MG63 (cell line): ENCODE measurements around the gene AK4. TPM values are rescaled to one million over a fixed set of nuclear protein-coding genes. Genes with fewer than 3 reads are reported as not detected.
A peak's percentile ranks its signal among the peaks of the same experiment; 100 is the strongest.

Experiments used
- DNase-seq: peaks from one replicate; pipeline ENCODE4 v3.0.0-alpha.2; 2020
- H3K27me3 ChIP-seq: fragments of 250-450 bp; sonication (Bioruptor Pico); 2 replicates; pipeline ENCODE4 v1.5.1; 2020; ENCODE audit warnings: mild to moderate bottlenecking, moderate library complexity
- H3K36me3 ChIP-seq: fragments of 250-450 bp; sonication (Bioruptor Pico); 2 replicates; pipeline ENCODE4 v1.5.1; 2020; ENCODE audit warnings: mild to moderate bottlenecking, moderate library complexity
- H3K4me3 ChIP-seq: fragments of 250-450 bp; sonication (Bioruptor Pico); 2 replicates; pipeline ENCODE4 v1.5.1; 2020; ENCODE audit warnings: mild to moderate bottlenecking, moderate library complexity
- H3K9me3 ChIP-seq: fragments of 250-450 bp; sonication (Bioruptor Pico); 2 replicates; pipeline ENCODE4 v1.5.1; 2020; ENCODE audit warnings: mild to moderate bottlenecking, moderate library complexity
- total RNA-seq: library from RNA; depleted of rRNA; stranded (reverse); fragments of >200 nt; shearing (Covaris generic); gene quantifications from 2 replicates; pipeline ENCODE4 v1.2.3, GENCODE V29; 2014; ENCODE audit warnings: low replicate concordance

Gene AK4
- total RNA-seq, 1 experiment from 2014 or later: 1.5 TPM

- Histone ChIP-seq H3K9me3 (no peaks in the 10 kb centered on the region), H3K27me3 (0 out of 2 replicates have a peak, but pooled peaks cover 2% of the 10 kb centered on the region), H3K36me3 (no peaks in the 10 kb centered on the region), H3K4me3 (no peak overlapping the region)
- no peak for DNase-seq
Measured at GRCh38 chr1:65245295-65245694, 97.3 kb downstream of the AK4 start.

- no peak overlapping the region for H3K4me3 ChIP-seq
- H3K36me3 ChIP-seq: no peaks in the 10 kb centered on the region
- no peaks in the 10 kb centered on the region for H3K27me3 ChIP-seq
- H3K9me3 ChIP-seq: no peaks in the 10 kb centered on the region
- peak; percentile 2 for DNase-seq
Measured at GRCh38 chr1:65247419-65248359, 99.7 kb downstream of the AK4 start.

GRCh38 chr1:65250826-65251225 is 102.8 kb downstream of the AK4 start:
- DNase-seq: no peak
- no peak overlapping the region for H3K4me3 ChIP-seq
- H3K9me3 ChIP-seq: no peaks in the 10 kb centered on the region
- H3K27me3 ChIP-seq: no peaks in the 10 kb centered on the region; the same call in 1 of the 2 replicates
- H3K36me3 ChIP-seq: no peaks in the 10 kb centered on the region

GRCh38 chr1:65253800-65254319 is 105.9 kb downstream of the AK4 start:
- H3K9me3 ChIP-seq: no peaks in the 10 kb centered on the region
- H3K4me3 ChIP-seq: peak overlapping the region; percentile 49
- no peaks in the 10 kb centered on the region; the same call in 1 of the 2 replicates for H3K27me3 ChIP-seq
- DNase-seq: no peak
- H3K36me3 ChIP-seq: no peaks in the 10 kb centered on the region

GRCh38 chr1:65254320-65255034 is 106.5 kb downstream of the AK4 start:
- H3K36me3 ChIP-seq: no peaks in the 10 kb centered on the region
- H3K4me3 ChIP-seq: peak overlapping the region; percentile 53
- DNase-seq: peak; percentile 76
- H3K27me3 ChIP-seq: no peaks in the 10 kb centered on the region; the same call in 1 of the 2 replicates
- H3K9me3 ChIP-seq: no peaks in the 10 kb centered on the region

- H3K27me3 ChIP-seq: no peaks in the 10 kb centered on the region; the same call in 1 of the 2 replicates
- no peaks in the 10 kb centered on the region for H3K36me3 ChIP-seq
- no peaks in the 10 kb centered on the region for H3K9me3 ChIP-seq
- H3K4me3 ChIP-seq: peak overlapping the region; percentile 53
- peak; percentile 3 for DNase-seq
Measured at GRCh38 chr1:65255035-65255655, 107.1 kb downstream of the AK4 start.

- Histone ChIP-seq H3K4me3 (no peak overlapping the region), H3K9me3 (no peaks in the 10 kb centered on the region), H3K36me3 (no peaks in the 10 kb centered on the region), H3K27me3 (no peaks in the 10 kb centered on the region; the same call in 1 of the 2 replicates)
- DNase-seq: no peak
Measured at GRCh38 chr1:65255656-65256050, 107.7 kb downstream of the AK4 start.

- H3K4me3 ChIP-seq: no peak overlapping the region
- H3K9me3 ChIP-seq: no peaks in the 10 kb centered on the region
- H3K36me3 ChIP-seq: no peaks in the 10 kb centered on the region
- DNase-seq: no peak
- no peaks in the 10 kb centered on the region; the same call in 1 of the 2 replicates for H3K27me3 ChIP-seq
Measured at GRCh38 chr1:65256860-65257708, 109.1 kb downstream of the AK4 start.

GRCh38 chr1:65258106-65258505 is 110.1 kb downstream of the AK4 start:
- DNase-seq: no peak
- Histone ChIP-seq H3K36me3 (no peaks in the 10 kb centered on the region), H3K27me3 (no peaks in the 10 kb centered on the region; the same call in 1 of the 2 replicates), H3K4me3 (no peak overlapping the region), H3K9me3 (no peaks in the 10 kb centered on the region)

GRCh38 chr1:65259816-65260215 is 111.8 kb downstream of the AK4 start:
- no peaks in the 10 kb centered on the region for H3K9me3 ChIP-seq
- H3K4me3 ChIP-seq: no peak overlapping the region
- peaks cover 6% of the 10 kb centered on the region; the same call in 1 of the 2 replicates for H3K27me3 ChIP-seq
- H3K36me3 ChIP-seq: no peaks in the 10 kb centered on the region
- no peak for DNase-seq

GRCh38 chr1:65260851-65261473 is 113.0 kb downstream of the AK4 start:
- no peak overlapping the region for H3K4me3 ChIP-seq
- H3K27me3 ChIP-seq: peaks cover 6% of the 10 kb centered on the region; the same call in 1 of the 2 replicates
- no peaks in the 10 kb centered on the region for H3K36me3 ChIP-seq
- H3K9me3 ChIP-seq: no peaks in the 10 kb centered on the region
- peak; percentile 9 for DNase-seq

- Histone ChIP-seq H3K4me3 (no peak overlapping the region), H3K9me3 (no peaks in the 10 kb centered on the region), H3K27me3 (peaks cover 6% of the 10 kb centered on the region; the same call in 1 of the 2 replicates), H3K36me3 (no peaks in the 10 kb centered on the region)
- DNase-seq: no peak
Measured at GRCh38 chr1:65263286-65263685, 115.3 kb downstream of the AK4 start.

- Histone ChIP-seq H3K27me3 (peaks cover 6% of the 10 kb centered on the region; the same call in 1 of the 2 replicates), H3K4me3 (no peak overlapping the region), H3K36me3 (no peaks in the 10 kb centered on the region), H3K9me3 (no peaks in the 10 kb centered on the region)
- DNase-seq: peak; percentile 28
Measured at GRCh38 chr1:65264197-65264929, 116.4 kb downstream of the AK4 start.

GRCh38 chr1:65265296-65265650 is 117.3 kb downstream of the AK4 start:
- H3K4me3 ChIP-seq: peak overlapping the region; percentile 31; the same call in 1 of the 2 replicates
- no peaks in the 10 kb centered on the region for H3K36me3 ChIP-seq
- DNase-seq: no peak
- no peaks in the 10 kb centered on the region for H3K9me3 ChIP-seq
- H3K27me3 ChIP-seq: peaks cover 6% of the 10 kb centered on the region; the same call in 1 of the 2 replicates
